ENCODE data around the gene PDX1. TPM values are rescaled to one million over a fixed set of nuclear protein-coding genes. Genes with fewer than 3 reads are reported as not detected.

Gene PDX1
- total and polyA plus RNA-seq, 9 of the 15 experiments (the other 6 are each of a cell fraction or from before 2014, with no cell fraction given), result not detected

DNA sequence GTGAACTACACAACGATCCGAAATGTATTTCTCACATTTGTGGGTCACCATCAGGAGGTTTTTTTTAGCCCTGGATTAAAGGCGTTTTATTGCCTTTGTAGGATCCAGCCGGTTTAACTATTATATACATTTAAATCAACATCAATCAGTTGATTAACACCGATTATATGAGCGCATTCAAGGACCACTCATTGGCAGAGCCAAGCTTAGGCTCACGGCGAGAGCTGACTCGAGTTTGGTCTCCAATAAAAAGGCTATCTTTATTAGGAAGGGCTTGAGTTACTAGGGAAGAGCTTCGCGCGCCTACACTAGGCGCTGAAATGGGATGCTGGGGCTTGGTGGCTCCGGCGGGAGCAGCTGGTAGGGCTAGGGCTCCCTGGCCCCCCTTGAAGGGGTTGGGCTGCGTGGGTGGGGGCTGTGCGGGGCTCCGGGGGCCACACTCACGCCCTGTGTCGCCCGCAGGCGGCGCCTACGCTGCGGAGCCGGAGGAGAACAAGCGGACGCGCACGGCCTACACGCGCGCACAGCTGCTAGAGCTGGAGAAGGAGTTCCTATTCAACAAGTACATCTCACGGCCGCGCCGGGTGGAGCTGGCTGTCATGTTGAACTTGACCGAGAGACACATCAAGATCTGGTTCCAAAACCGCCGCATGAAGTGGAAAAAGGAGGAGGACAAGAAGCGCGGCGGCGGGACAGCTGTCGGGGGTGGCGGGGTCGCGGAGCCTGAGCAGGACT, 4.2 kb downstream of the PDX1 start:
- Histone ChIP-seq H3K9me1 (ENCODE audit: control insufficient read depth, insufficient read depth, low read length) (no peaks in the 10 kb centered on the region), H3K4me2 (ENCODE audit: insufficient read depth, low read length) (no peak overlapping the region), H2AFZ (ENCODE audit: low read depth, low read length) (no peak overlapping the region), H3K4me3 (no peak overlapping the region), H3K27me3 (ENCODE audit: control insufficient read depth in 2 of 2, insufficient read depth in 2 of 2, low read length in 2 of 2) (peaks cover 2 to 58% of the 10 kb centered on the region in 2 experiments; a peak in 4 of 5 replicates), H3K9ac (ENCODE audit: insufficient read depth in 1 of 2, low read depth in 2 of 2, low read length in 2 of 2) (no peak overlapping the region), H4K20me1 (replicated peaks; ENCODE audit: control insufficient read depth, insufficient read depth, low read length) (no peaks in the 10 kb centered on the region), H3K9me3 (replicated peaks; ENCODE audit: control insufficient read depth, insufficient read depth, low read depth, low read length) (no peaks in the 10 kb centered on the region), H3K79me2 (ENCODE audit: control insufficient read depth, insufficient read depth, low read length) (no peaks in the 10 kb centered on the region), H3K36me3 (ENCODE audit: control insufficient read depth, insufficient read depth, low read length) (no peaks in the 10 kb centered on the region), H3K27ac (ENCODE audit: extremely low read depth, low read depth, low read length) (no peak overlapping the region), H3K4me1 (replicated peaks in 1 of 2; ENCODE audit: control insufficient read depth in 2 of 2, insufficient read depth in 2 of 2, low read length in 2 of 2) (peaks cover 0 to 9% of the 10 kb centered on the region in 2 experiments; a peak in 2 of 5 replicates)
- WGBS (ENCODE audit: insufficient coverage, low coverage, missing lambda C conversion rate), result 27% methylated on average over 21 of the region's 48 CpGs
- POLR2A ChIA-PET, result interaction anchor here (0.8 kb wide), 1 partner anchor 9 kb away, joined by 3 read pairs; no protein-coding TSS in a partner anchor
- ATAC-seq (no peak), FAIRE-seq (no peak), DNase-seq (ENCODE audit: extremely low read depth in 1 of 4, low spot score in 3 of 4) (no peak)
- in situ Hi-C loops (cut with MboI) (no loop called here), intact Hi-C loops (cut with micrococcal nuclease) (no loop called here)
- no TSS peak for BruUV-seq (replicated peaks)
- CTCF ChIA-PET (ENCODE audit: low intra/inter-chr PET ratio), result no interaction called here
- TF ChIP-seq, protein P1, sequence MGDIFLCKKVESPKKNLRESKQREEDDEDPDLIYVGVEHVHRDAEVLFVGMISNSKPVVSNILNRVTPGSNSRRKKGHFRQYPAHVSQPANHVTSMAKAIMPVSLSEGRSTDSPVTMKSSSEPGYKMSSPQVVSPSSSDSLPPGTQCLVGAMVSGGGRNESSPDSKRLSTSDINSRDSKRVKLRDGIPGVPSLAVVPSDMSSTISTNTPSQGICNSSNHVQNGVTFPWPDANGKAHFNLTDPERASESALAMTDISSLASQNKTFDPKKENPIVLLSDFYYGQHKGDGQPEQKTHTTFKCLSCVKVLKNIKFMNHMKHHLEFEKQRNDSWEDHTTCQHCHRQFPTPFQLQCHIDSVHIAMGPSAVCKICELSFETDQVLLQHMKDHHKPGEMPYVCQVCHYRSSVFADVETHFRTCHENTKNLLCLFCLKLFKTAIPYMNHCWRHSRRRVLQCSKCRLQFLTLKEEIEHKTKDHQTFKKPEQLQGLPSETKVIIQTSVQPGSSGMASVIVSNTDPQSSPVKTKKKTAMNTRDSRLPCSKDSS (IDR thresholded peaks at IDR 0.05; ENCODE audit: low read depth, partially characterized antibody), result no peak
- TF ChIP-seq CAMTA2 (CRISPR knock-in tag; conservative IDR thresholded peaks at IDR 0.05) (no peak), TAF1 (IDR thresholded peaks at IDR 0.05; ENCODE audit: control insufficient read depth, extremely low read depth, insufficient read depth, low read length, severe bottlenecking) (no peak), FOXK1 (CRISPR knock-in tag; IDR thresholded peaks at IDR 0.05; ENCODE audit: borderline replicate concordance) (no peak), NRF1 (conservative IDR thresholded peaks at IDR 0.05 in 1 of 2, IDR thresholded peaks at IDR 0.05 in 1 of 2) (no peak), DIDO1 (tag; IDR thresholded peaks at IDR 0.05; ENCODE audit: low read depth) (no peak)

All from K562 (cell line).